HepG2 (cell line): ENCODE results near the gene KIR3DL2.
"Not testable (repeated sequence)": the region's sequence is repeated elsewhere in the genome, so short reads cannot be mapped to it uniquely, and the experiment has no call there.

Experiments used
- EP300 ChIP-seq, 3 experiments: sonication (generic) in 1 of 3; formaldehyde crosslinking in 1 of 3; IDR thresholded peaks; 2 replicates each; pipeline versions ENCODE4 v1.5.1 to v1.6.1; 2011 to 2020; ENCODE audit warnings: low read depth in 2 of 3, low read length in 2 of 3, borderline replicate concordance in 1 of 3, improper control_type of control experiment in 1 of 3, mild to moderate bottlenecking in 1 of 3, missing genetic modification reagents in 1 of 3, moderate library complexity in 1 of 3
- MYNN ChIP-seq: sonication (generic); formaldehyde crosslinking; IDR thresholded peaks from 2 replicates; pipeline ENCODE4 v1.4.0; 2020; ENCODE audit warnings: mild to moderate bottlenecking, low read depth, missing genetic modification reagents
- NFIC ChIP-seq: IDR thresholded peaks from 2 replicates; pipeline ENCODE4 v1.6.1; 2012; ENCODE audit warnings: mild to moderate bottlenecking, low read length, inconsistent platforms
- POLR2A ChIP-seq, 2 experiments: IDR thresholded peaks; 2 replicates each; pipeline ENCODE4 v1.6.1; 2011; ENCODE audit warnings: low read depth in 2 of 2, low read length in 2 of 2, mild to moderate bottlenecking in 1 of 2, moderate library complexity in 1 of 2; ENCODE audit not compliant: insufficient read depth in 1 of 2
- TF ChIP-seq, protein P1 (sequence below): IDR thresholded peaks from 2 replicates; pipeline ENCODE4 v1.6.1; 2016

DNA sequence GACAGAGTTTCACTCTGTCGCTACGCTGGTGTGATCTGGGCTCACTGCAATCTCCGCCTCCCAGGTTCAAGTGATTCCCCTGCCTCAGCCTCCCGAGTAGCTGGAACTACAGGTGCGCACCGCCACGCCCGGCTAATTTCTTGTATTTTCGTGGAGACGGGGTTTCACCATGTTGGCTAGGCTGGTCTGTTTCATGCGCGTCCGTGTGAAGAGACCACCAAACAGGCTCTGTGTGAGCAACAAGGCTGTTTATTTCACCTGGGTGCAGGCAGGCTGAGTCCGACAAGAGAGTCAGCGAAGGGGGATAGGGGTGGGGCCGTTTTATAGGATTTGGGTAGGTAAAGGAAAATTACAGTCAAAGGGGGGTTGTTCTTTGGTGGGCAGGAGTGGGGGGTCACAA lies 43.9 kb downstream of the KIR3DL2 start:
- TF ChIP-seq POLR2A (IDR thresholded peaks at IDR 0.05; ENCODE audit: insufficient read depth in 1 of 2, low read depth in 2 of 2, low read length in 2 of 2); NFIC; MYNN (CRISPR knock-in tag); EP300 (IDR thresholded peaks at IDR 0.05; ENCODE audit: low read depth in 2 of 2, low read length in 2 of 2); EP300 (CRISPR knock-in tag; IDR thresholded peaks at IDR 0.05; ENCODE audit: borderline replicate concordance): not testable (repeated sequence)
- TF ChIP-seq, protein P1, sequence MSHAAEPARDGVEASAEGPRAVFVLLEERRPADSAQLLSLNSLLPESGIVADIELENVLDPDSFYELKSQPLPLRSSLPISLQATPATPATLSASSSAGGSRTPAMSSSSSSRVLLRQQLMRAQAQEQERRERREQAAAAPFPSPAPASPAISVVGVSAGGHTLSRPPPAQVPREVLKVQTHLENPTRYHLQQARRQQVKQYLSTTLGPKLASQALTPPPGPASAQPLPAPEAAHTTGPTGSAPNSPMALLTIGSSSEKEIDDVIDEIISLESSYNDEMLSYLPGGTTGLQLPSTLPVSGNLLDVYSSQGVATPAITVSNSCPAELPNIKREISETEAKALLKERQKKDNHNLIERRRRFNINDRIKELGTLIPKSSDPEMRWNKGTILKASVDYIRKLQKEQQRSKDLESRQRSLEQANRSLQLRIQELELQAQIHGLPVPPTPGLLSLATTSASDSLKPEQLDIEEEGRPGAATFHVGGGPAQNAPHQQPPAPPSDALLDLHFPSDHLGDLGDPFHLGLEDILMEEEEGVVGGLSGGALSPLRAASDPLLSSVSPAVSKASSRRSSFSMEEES (CRISPR knock-in tag): not testable (repeated sequence)
